Measurements from ENCODE around the gene DOCK2. TPM values are rescaled to one million over a fixed set of nuclear protein-coding genes. Genes with fewer than 3 reads are reported as not detected.

DOCK2 gene
- total and polyA plus RNA-seq, 2 of the 8 experiments (the other 6 are each of a cell fraction or from before 2014, with no cell fraction given), result 3.9 to 5.7 TPM

DNA sequence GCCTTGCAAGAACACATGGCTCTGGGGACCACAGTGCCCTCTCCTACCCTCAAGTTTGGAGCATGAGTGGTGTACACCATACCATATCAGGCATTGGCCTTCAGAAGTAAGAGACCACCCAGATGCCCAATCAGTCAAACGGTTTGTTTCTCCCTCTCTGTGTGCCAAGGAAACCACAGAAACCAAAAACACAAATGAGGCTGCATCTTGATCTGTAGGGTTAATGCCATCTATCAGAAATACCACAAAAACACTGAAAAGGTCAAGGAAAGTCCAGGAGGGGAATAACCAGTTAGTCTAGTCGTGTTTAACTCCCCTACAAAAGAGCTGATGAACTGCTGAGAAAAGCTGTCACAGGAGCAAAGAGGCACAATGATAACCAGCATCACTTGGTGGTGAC, 264.8 kb downstream of the DOCK2 start (continued):
- no peak for TF ChIP-seq CHD7 (IDR thresholded peaks at IDR 0.05; ENCODE audit: insufficient replicate concordance, low read length)
- TF ChIP-seq ZNF274 (IDR thresholded peaks at IDR 0.05; ENCODE audit: borderline replicate concordance, extremely low read depth, low read length), result no peak
- TF ChIP-seq, protein P1, sequence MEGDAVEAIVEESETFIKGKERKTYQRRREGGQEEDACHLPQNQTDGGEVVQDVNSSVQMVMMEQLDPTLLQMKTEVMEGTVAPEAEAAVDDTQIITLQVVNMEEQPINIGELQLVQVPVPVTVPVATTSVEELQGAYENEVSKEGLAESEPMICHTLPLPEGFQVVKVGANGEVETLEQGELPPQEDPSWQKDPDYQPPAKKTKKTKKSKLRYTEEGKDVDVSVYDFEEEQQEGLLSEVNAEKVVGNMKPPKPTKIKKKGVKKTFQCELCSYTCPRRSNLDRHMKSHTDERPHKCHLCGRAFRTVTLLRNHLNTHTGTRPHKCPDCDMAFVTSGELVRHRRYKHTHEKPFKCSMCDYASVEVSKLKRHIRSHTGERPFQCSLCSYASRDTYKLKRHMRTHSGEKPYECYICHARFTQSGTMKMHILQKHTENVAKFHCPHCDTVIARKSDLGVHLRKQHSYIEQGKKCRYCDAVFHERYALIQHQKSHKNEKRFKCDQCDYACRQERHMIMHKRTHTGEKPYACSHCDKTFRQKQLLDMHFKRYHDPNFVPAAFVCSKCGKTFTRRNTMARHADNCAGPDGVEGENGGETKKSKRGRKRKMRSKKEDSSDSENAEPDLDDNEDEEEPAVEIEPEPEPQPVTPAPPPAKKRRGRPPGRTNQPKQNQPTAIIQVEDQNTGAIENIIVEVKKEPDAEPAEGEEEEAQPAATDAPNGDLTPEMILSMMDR (IDR thresholded peaks at IDR 0.05; ENCODE audit: control extremely low read depth in 1 of 3, insufficient read depth in 1 of 3, low read depth in 1 of 3, low read length in 3 of 3), result no peak
- no peak for TF ChIP-seq EP300 (IDR thresholded peaks at IDR 0.05; ENCODE audit: borderline replicate concordance in 1 of 2, low read depth in 2 of 2, low read length in 2 of 2)
- no peak for TF ChIP-seq YY1 (IDR thresholded peaks at IDR 0.05; ENCODE audit: low read depth, low read length)
- TF ChIP-seq CBX8 (IDR thresholded peaks at IDR 0.05; ENCODE audit: borderline replicate concordance, low read depth, low read length), result no peak
- no peak for TF ChIP-seq PHF8 (conservative IDR thresholded peaks at IDR 0.05; ENCODE audit: low read depth, low read length)
- no peak for TF ChIP-seq TBP (IDR thresholded peaks at IDR 0.05; ENCODE audit: low read depth, low read length)
